ENCODE data around the gene BMP8B.
A peak's percentile ranks its signal among the peaks of the same experiment; 100 is the strongest.
"Not testable (repeated sequence)": the region's sequence is repeated elsewhere in the genome, so short reads cannot be mapped to it uniquely, and the experiment has no call there.

The BMP8B gene

DNA sequence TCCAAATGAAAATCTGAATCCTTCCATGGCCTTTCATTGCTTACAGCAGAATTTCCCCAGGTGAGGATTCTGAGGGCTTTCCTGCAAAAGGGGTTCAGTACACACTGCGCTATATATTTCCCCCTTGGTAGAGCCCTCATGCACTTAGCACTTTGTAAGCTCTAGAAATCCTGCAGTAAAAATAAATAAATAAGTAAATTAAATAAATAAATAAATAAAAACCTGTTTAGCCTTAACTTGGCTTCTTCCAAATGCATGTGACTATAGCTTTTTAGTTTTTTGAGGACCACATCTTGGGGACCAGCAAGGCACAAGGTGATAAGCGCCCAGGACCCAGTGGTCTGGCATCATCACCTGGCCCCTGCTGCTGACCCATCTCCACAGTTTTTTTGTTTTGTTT lies 3.2 kb upstream of the BMP8B start:
- Mint-ChIP-seq H3K27me3 (peaks cover 18% of the 10 kb centered on the region), H3K4me1 (ENCODE audit: low read depth) (peaks cover 12% of the 10 kb centered on the region), H3K9me3 (no peaks in the 10 kb centered on the region), H3K4me3 (no peak overlapping the region), H3K27ac (no peak overlapping the region), H3K36me3 (ENCODE audit: low read depth) (no peaks in the 10 kb centered on the region)

GRCh38 chr1:39789571-39790110 lies 976 bp upstream of the BMP8B start:
- H3K4me3 Mint-ChIP-seq, result peak overlapping the region; percentile 75
- no peak overlapping the region for H3K27ac Mint-ChIP-seq
- H3K9me3 Mint-ChIP-seq, result no peaks in the 10 kb centered on the region
- no peaks in the 10 kb centered on the region for H3K36me3 Mint-ChIP-seq (ENCODE audit: low read depth)
- H3K4me1 Mint-ChIP-seq (ENCODE audit: low read depth), result peaks cover 12% of the 10 kb centered on the region
- peaks cover 20% of the 10 kb centered on the region for H3K27me3 Mint-ChIP-seq

GRCh38 chr1:39788426-39788757 lies 273 bp downstream of the BMP8B start:
- peaks cover 12% of the 10 kb centered on the region for H3K4me1 Mint-ChIP-seq (ENCODE audit: low read depth)
- H3K27me3 Mint-ChIP-seq, result peaks cover 20% of the 10 kb centered on the region
- no peak overlapping the region for H3K4me3 Mint-ChIP-seq
- H3K36me3 Mint-ChIP-seq (ENCODE audit: low read depth), result no peaks in the 10 kb centered on the region
- H3K9me3 Mint-ChIP-seq, result no peaks in the 10 kb centered on the region
- no peak overlapping the region for H3K27ac Mint-ChIP-seq

GRCh38 chr1:39787964-39788363 lies 701 bp downstream of the BMP8B start:
- Mint-ChIP-seq H3K4me1 (ENCODE audit: low read depth) (peaks cover 12% of the 10 kb centered on the region), H3K27me3 (peaks cover 20% of the 10 kb centered on the region)
- not testable (repeated sequence) for H3K9me3 Mint-ChIP-seq; H3K36me3 Mint-ChIP-seq (ENCODE audit: low read depth); H3K27ac Mint-ChIP-seq; H3K4me3 Mint-ChIP-seq

- Mint-ChIP-seq H3K4me3 (peak overlapping the region; percentile 52), H3K27me3 (peaks cover 20% of the 10 kb centered on the region), H3K36me3 (ENCODE audit: low read depth) (no peaks in the 10 kb centered on the region), H3K27ac (no peak overlapping the region), H3K4me1 (ENCODE audit: low read depth) (peaks cover 12% of the 10 kb centered on the region), H3K9me3 (no peaks in the 10 kb centered on the region)
These were observed 1.2 kb downstream of the BMP8B start for GRCh38 chr1:39787468-39787867.

- H3K27ac Mint-ChIP-seq; H3K9me3 Mint-ChIP-seq; H3K36me3 Mint-ChIP-seq (ENCODE audit: low read depth): not testable (repeated sequence)
- Mint-ChIP-seq H3K4me1 (ENCODE audit: low read depth) (peaks cover 12% of the 10 kb centered on the region), H3K4me3 (peak overlapping the region; percentile 52), H3K27me3 (peaks cover 20% of the 10 kb centered on the region)
These were observed 1.6 kb downstream of the BMP8B start for GRCh38 chr1:39787108-39787375.

- not testable (repeated sequence) for H3K27ac Mint-ChIP-seq
These were observed 2.2 kb downstream of the BMP8B start for GRCh38 chr1:39786303-39787107.

DNA sequence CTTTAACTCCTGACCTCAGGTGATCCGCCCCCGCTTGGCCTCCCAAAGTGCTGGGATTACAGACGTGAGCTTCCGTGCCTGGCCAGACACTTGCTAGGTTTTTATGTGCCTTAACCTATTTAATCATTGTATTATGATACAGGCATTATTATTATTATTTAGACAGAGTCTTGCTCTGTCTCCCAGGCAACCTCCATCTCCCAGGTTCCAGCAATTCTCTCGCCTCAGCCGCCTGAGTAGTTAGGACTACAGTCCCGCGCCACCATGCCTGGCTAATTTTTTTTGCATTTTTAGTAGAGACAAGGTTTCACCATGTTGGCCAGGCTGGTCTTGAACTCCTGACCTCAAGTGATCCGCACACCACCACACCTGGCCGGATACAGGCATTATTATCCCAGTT lies 6.0 kb downstream of the BMP8B start:
- peaks cover 15% of the 10 kb centered on the region for H3K27me3 Mint-ChIP-seq
- not testable (repeated sequence) for H3K4me3 Mint-ChIP-seq; H3K36me3 Mint-ChIP-seq (ENCODE audit: low read depth); H3K4me1 Mint-ChIP-seq (ENCODE audit: low read depth); H3K27ac Mint-ChIP-seq; H3K9me3 Mint-ChIP-seq

More at GRCh38 chr1:39786303-39787107, 2.2 kb downstream of the BMP8B start:
- not testable (repeated sequence) for H3K36me3 Mint-ChIP-seq (ENCODE audit: low read depth); H3K4me3 Mint-ChIP-seq; H3K9me3 Mint-ChIP-seq
- H3K4me1 Mint-ChIP-seq (ENCODE audit: low read depth), result peaks cover 12% of the 10 kb centered on the region
- peaks cover 20% of the 10 kb centered on the region for H3K27me3 Mint-ChIP-seq

GRCh38 chr1:39782103-39782502 lies 6.6 kb downstream of the BMP8B start:
- peaks cover 10% of the 10 kb centered on the region for H3K27me3 Mint-ChIP-seq
- H3K4me3 Mint-ChIP-seq, result no peak overlapping the region
- H3K36me3 Mint-ChIP-seq (ENCODE audit: low read depth), result no peaks in the 10 kb centered on the region
- no peaks in the 10 kb centered on the region for H3K9me3 Mint-ChIP-seq
- H3K4me1 Mint-ChIP-seq (ENCODE audit: low read depth), result peaks cover under 1% of the 10 kb centered on the region
- H3K27ac Mint-ChIP-seq, result no peak overlapping the region

- H3K4me3 Mint-ChIP-seq, result no peak overlapping the region
- no peaks in the 10 kb centered on the region for H3K9me3 Mint-ChIP-seq
- H3K27me3 Mint-ChIP-seq, result peaks cover 10% of the 10 kb centered on the region
- no peak overlapping the region for H3K27ac Mint-ChIP-seq
- H3K36me3 Mint-ChIP-seq (ENCODE audit: low read depth), result no peaks in the 10 kb centered on the region
- H3K4me1 Mint-ChIP-seq (ENCODE audit: low read depth), result no peaks in the 10 kb centered on the region
These were observed 7.3 kb downstream of the BMP8B start for GRCh38 chr1:39781349-39781715.

GRCh38 chr1:39779821-39780220 lies 8.8 kb downstream of the BMP8B start:
- H3K9me3 Mint-ChIP-seq, result no peaks in the 10 kb centered on the region
- no peak overlapping the region for H3K27ac Mint-ChIP-seq
- H3K4me1 Mint-ChIP-seq (ENCODE audit: low read depth), result no peaks in the 10 kb centered on the region
- no peak overlapping the region for H3K4me3 Mint-ChIP-seq
- peaks cover 11% of the 10 kb centered on the region for H3K27me3 Mint-ChIP-seq
- no peaks in the 10 kb centered on the region for H3K36me3 Mint-ChIP-seq (ENCODE audit: low read depth)

DNA sequence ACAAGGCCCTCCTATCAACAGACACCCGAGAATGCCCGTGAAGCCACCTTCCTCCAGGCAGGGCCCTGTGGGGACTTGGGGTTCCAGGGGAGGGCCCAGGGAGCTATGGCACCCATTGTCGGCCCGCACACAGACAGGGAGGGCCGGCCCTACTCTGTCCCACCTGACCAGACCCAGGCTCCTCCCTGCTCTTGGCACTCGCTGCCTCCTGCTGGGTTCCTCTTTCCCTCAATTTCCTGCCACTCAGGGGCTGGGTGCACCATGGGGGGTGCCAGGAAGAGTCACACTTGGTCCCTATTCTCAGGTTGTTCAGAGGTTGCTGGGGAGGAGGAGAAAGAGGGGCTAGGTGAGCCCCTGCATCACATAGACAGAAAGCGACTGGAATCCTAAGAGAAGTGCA lies 9.5 kb downstream of the BMP8B start:
- no peaks in the 10 kb centered on the region for H3K36me3 Mint-ChIP-seq (ENCODE audit: low read depth)
- H3K27me3 Mint-ChIP-seq, result peaks cover 11% of the 10 kb centered on the region
- H3K9me3 Mint-ChIP-seq, result no peaks in the 10 kb centered on the region
- no peak overlapping the region for H3K4me3 Mint-ChIP-seq
- no peak overlapping the region for H3K27ac Mint-ChIP-seq
- no peaks in the 10 kb centered on the region for H3K4me1 Mint-ChIP-seq (ENCODE audit: low read depth)

- not testable (repeated sequence) for H3K4me3 Mint-ChIP-seq; H3K36me3 Mint-ChIP-seq (ENCODE audit: low read depth); H3K9me3 Mint-ChIP-seq; H3K4me1 Mint-ChIP-seq (ENCODE audit: low read depth); H3K27ac Mint-ChIP-seq
- peaks cover 11% of the 10 kb centered on the region for H3K27me3 Mint-ChIP-seq
These were observed 10.1 kb downstream of the BMP8B start for GRCh38 chr1:39778463-39779099.

- H3K27ac Mint-ChIP-seq; H3K4me3 Mint-ChIP-seq; H3K36me3 Mint-ChIP-seq (ENCODE audit: low read depth); H3K9me3 Mint-ChIP-seq; H3K4me1 Mint-ChIP-seq (ENCODE audit: low read depth): not testable (repeated sequence)
- H3K27me3 Mint-ChIP-seq, result peaks cover 11% of the 10 kb centered on the region
These were observed 10.8 kb downstream of the BMP8B start for GRCh38 chr1:39777896-39778295.

- Mint-ChIP-seq H3K27me3 (peaks cover 11% of the 10 kb centered on the region), H3K9me3 (no peaks in the 10 kb centered on the region), H3K4me1 (ENCODE audit: low read depth) (no peaks in the 10 kb centered on the region), H3K4me3 (no peak overlapping the region), H3K36me3 (ENCODE audit: low read depth) (no peaks in the 10 kb centered on the region), H3K27ac (no peak overlapping the region)
These were observed 11.4 kb downstream of the BMP8B start for GRCh38 chr1:39777306-39777705.

- H3K9me3 Mint-ChIP-seq, result no peaks in the 10 kb centered on the region
- no peaks in the 10 kb centered on the region for H3K36me3 Mint-ChIP-seq (ENCODE audit: low read depth)
- no peak overlapping the region for H3K4me3 Mint-ChIP-seq
- peaks cover 11% of the 10 kb centered on the region for H3K27me3 Mint-ChIP-seq
- H3K4me1 Mint-ChIP-seq (ENCODE audit: low read depth), result no peaks in the 10 kb centered on the region
- H3K27ac Mint-ChIP-seq, result no peak overlapping the region
These were observed 11.8 kb downstream of the BMP8B start for GRCh38 chr1:39776886-39777285.

Measured in stimulated activated naive CD8-positive, alpha-beta T cell treated with anti-CD3 and anti-CD28 coated beads, Interleukin-15, Interleukin-2, amounts not matched to agents 100 ng/mL and 50 ng/mL, for 24 hours (primary cell).